Astrocyte (in vitro differentiated cells and primary cell): Measurements from ENCODE around the gene ADARB2.

Experiments used
- CTCF ChIP-seq: IDR thresholded peaks from 2 replicates; pipeline ENCODE4 v1.5.1; 2011; ENCODE audit warnings: low read depth, mild to moderate bottlenecking, inconsistent platforms, low read length, moderate library complexity; ENCODE audit not compliant: insufficient read depth
- EZH2 ChIP-seq: IDR thresholded peaks from 2 replicates; pipeline ENCODE4 v1.6.1; 2012; ENCODE audit warnings: mild to moderate bottlenecking, low read length, inconsistent platforms; ENCODE audit not compliant: insufficient read depth

- TF ChIP-seq CTCF (no peak), EZH2 (no peak)
These were observed 263.5 kb downstream of the ADARB2 start for GRCh38 chr10:1473874-1474273.
